IPS-15b (cell line): ENCODE data around the gene CCDC86.
"Not testable (repeated sequence)": the region's sequence is repeated elsewhere in the genome, so short reads cannot be mapped to it uniquely, and the experiment has no call there.

Source experiments
- H3K27me3 ChIP-seq: one replicate; pipeline ENCODE4 v1.6.1; 2013; ENCODE audit warnings: low read length; ENCODE audit not compliant: control insufficient read depth, insufficient read depth
- H3K36me3 ChIP-seq: one replicate; pipeline ENCODE4 v1.6.1; 2013; ENCODE audit warnings: low read length; ENCODE audit not compliant: control insufficient read depth, insufficient read depth
- H3K4me1 ChIP-seq: one replicate; pipeline ENCODE4 v1.6.1; 2013; ENCODE audit warnings: mild to moderate bottlenecking, low read length; ENCODE audit not compliant: control insufficient read depth, insufficient read depth
- H3K4me3 ChIP-seq: one replicate; pipeline ENCODE4 v1.5.1; 2013; ENCODE audit warnings: low read depth, low read length
- H3K9ac ChIP-seq: one replicate; pipeline ENCODE4 v1.6.1; 2013; ENCODE audit warnings: low read depth, mild to moderate bottlenecking, low read length
- H3K9me3 ChIP-seq: one replicate; pipeline ENCODE4 v1.6.1; 2013; ENCODE audit warnings: mild to moderate bottlenecking, low read length; ENCODE audit not compliant: control insufficient read depth, insufficient read depth

CCDC86 gene

GRCh38 chr11:60813324-60813723 is 28.6 kb upstream of the CCDC86 start:
- no peaks in the 10 kb centered on the region for H3K27me3 ChIP-seq
- H3K4me3 ChIP-seq: no peak overlapping the region
- H3K4me1 ChIP-seq: no peaks in the 10 kb centered on the region
- no peak overlapping the region for H3K9ac ChIP-seq
- H3K36me3 ChIP-seq: no peaks in the 10 kb centered on the region
- peaks cover 3% of the 10 kb centered on the region for H3K9me3 ChIP-seq

GRCh38 chr11:60814112-60814511 is 27.8 kb upstream of the CCDC86 start:
- H3K36me3 ChIP-seq: no peaks in the 10 kb centered on the region
- H3K9me3 ChIP-seq: peaks cover 3% of the 10 kb centered on the region
- no peak overlapping the region for H3K9ac ChIP-seq
- H3K4me1 ChIP-seq: no peaks in the 10 kb centered on the region
- H3K27me3 ChIP-seq: no peaks in the 10 kb centered on the region
- no peak overlapping the region for H3K4me3 ChIP-seq

- Histone ChIP-seq H3K9me3 (peaks cover 3% of the 10 kb centered on the region), H3K27me3 (no peaks in the 10 kb centered on the region), H3K4me3 (no peak overlapping the region), H3K36me3 (no peaks in the 10 kb centered on the region), H3K9ac (no peak overlapping the region), H3K4me1 (no peaks in the 10 kb centered on the region)
These were observed 25.2 kb upstream of the CCDC86 start for GRCh38 chr11:60816590-60817157.

- Histone ChIP-seq H3K9ac (no peak overlapping the region), H3K36me3 (no peaks in the 10 kb centered on the region), H3K4me1 (no peaks in the 10 kb centered on the region), H3K4me3 (no peak overlapping the region), H3K9me3 (peaks cover 3% of the 10 kb centered on the region), H3K27me3 (no peaks in the 10 kb centered on the region)
These were observed 23.9 kb upstream of the CCDC86 start for GRCh38 chr11:60818057-60818456.

- Histone ChIP-seq H3K9ac (no peak overlapping the region), H3K4me1 (no peaks in the 10 kb centered on the region), H3K27me3 (no peaks in the 10 kb centered on the region), H3K4me3 (no peak overlapping the region), H3K36me3 (no peaks in the 10 kb centered on the region), H3K9me3 (no peaks in the 10 kb centered on the region)
These were observed 19.9 kb upstream of the CCDC86 start for GRCh38 chr11:60821827-60822599.

- H3K9ac ChIP-seq, H3K4me3 ChIP-seq, H3K4me1 ChIP-seq, H3K36me3 ChIP-seq, H3K9me3 ChIP-seq, H3K27me3 ChIP-seq: not testable (repeated sequence)
These were observed 18.1 kb upstream of the CCDC86 start for GRCh38 chr11:60823745-60824306.

- Histone ChIP-seq H3K4me1 (no peaks in the 10 kb centered on the region), H3K4me3 (no peak overlapping the region), H3K9ac (no peak overlapping the region), H3K36me3 (no peaks in the 10 kb centered on the region), H3K27me3 (no peaks in the 10 kb centered on the region), H3K9me3 (no peaks in the 10 kb centered on the region)
These were observed 16.8 kb upstream of the CCDC86 start for GRCh38 chr11:60825118-60825517.

- Histone ChIP-seq H3K36me3 (no peaks in the 10 kb centered on the region), H3K27me3 (no peaks in the 10 kb centered on the region), H3K4me1 (no peaks in the 10 kb centered on the region), H3K9ac (no peak overlapping the region), H3K9me3 (no peaks in the 10 kb centered on the region), H3K4me3 (no peak overlapping the region)
These were observed 16.1 kb upstream of the CCDC86 start for GRCh38 chr11:60825790-60826189.

GRCh38 chr11:60830478-60831142 is 11.3 kb upstream of the CCDC86 start:
- peak overlapping the region; percentile 9 for H3K9ac ChIP-seq
- no peaks in the 10 kb centered on the region for H3K36me3 ChIP-seq
- no peaks in the 10 kb centered on the region for H3K27me3 ChIP-seq
- no peaks in the 10 kb centered on the region for H3K9me3 ChIP-seq
- H3K4me3 ChIP-seq: no peak overlapping the region
- H3K4me1 ChIP-seq: no peaks in the 10 kb centered on the region

- Histone ChIP-seq H3K27me3 (no peaks in the 10 kb centered on the region), H3K9me3 (no peaks in the 10 kb centered on the region), H3K4me3 (no peak overlapping the region), H3K4me1 (no peaks in the 10 kb centered on the region), H3K9ac (peak overlapping the region; percentile 9), H3K36me3 (no peaks in the 10 kb centered on the region)
These were observed 10.8 kb upstream of the CCDC86 start for GRCh38 chr11:60831143-60831500.

GRCh38 chr11:60831501-60832079 is 10.3 kb upstream of the CCDC86 start:
- Histone ChIP-seq H3K9ac (no peak overlapping the region), H3K9me3 (no peaks in the 10 kb centered on the region), H3K4me3 (no peak overlapping the region), H3K36me3 (no peaks in the 10 kb centered on the region), H3K27me3 (no peaks in the 10 kb centered on the region), H3K4me1 (no peaks in the 10 kb centered on the region)
